ENCODE data around the gene CDK2. TPM values are rescaled to one million over a fixed set of nuclear protein-coding genes. Genes with fewer than 3 reads are reported as not detected.

CDK2 gene
- polyA plus RNA-seq, 1 donor (not counting 4 experiments of a cell fraction or from before 2014, with no cell fraction given), result 49.3 TPM

- no peak overlapping the region for H2AFZ ChIP-seq (ENCODE audit: control insufficient read depth, low read length)
These were observed 33.3 kb upstream of the CDK2 start for GRCh38 chr12:55933169-55933798.

DNA sequence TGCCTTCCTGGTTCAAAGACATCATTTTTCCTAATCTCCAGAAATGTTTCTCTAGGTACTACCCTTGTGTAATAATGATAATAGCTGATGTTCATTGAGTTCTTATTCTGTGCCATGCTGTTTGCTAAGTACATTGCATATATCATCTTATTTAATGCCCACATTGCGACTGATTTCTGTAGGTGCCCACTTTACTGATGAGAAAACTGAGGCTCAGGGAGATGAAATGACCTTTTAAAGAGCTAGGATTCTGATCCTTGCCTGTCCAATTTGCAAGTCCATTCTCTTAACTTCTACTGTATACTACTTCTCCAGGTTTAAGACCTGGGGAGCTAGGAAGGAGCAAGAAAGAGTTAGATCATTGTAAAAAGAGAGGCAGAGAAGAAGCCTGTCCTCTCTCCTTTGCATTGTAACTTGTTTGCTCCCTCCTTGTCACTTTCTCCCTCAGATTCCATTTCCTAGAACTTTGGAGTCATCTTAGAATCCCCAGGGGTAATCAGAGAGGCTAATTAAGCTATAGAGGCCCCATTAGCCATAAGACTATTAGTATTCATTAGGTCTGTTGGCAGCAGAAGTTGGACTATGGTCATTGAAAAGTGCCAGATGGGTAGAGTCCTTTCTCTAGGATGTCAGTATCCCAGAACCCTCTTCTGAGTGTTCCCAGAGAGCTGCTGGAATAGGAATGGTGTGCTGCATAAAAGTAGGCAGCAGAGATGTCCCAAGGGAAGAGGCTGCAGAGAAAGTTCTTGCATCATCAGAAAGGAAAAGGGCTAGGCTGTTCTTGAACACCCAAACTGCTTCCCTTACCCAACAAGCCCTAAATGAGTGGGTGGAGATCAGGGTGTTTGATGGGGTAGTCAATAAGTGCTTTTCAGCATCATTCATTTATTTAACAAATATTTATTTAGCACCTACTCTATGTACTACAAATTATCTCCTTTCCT is 32.6 kb upstream of the CDK2 start:
- no peak for FAIRE-seq
- dilution Hi-C loops (cut with MboI; ENCODE audit: extremely low pct_ligation_motif_present, low sequenced_read_pairs), result no loop called here
- H3K79me2 ChIP-seq (ENCODE audit: control insufficient read depth, insufficient read depth, low read length), result peaks cover 40% of the 10 kb centered on the region
- H3K4me3 ChIP-seq (ENCODE audit: control insufficient read depth in 2 of 3, extremely low read depth in 1 of 3, insufficient read depth in 2 of 3, low read depth in 1 of 3, low read length in 3 of 3), result peak overlapping the region; percentile 52 to 83 (median 72)
- H3K27ac ChIP-seq (ENCODE audit: control insufficient read depth, insufficient read depth, low read length), result peak overlapping the region; percentile 97
- H3K4me2 ChIP-seq (ENCODE audit: control insufficient read depth, extremely low read depth, insufficient read depth, low read depth, low read length), result peak overlapping the region; percentile 94
- no peak overlapping the region for H2AFZ ChIP-seq (ENCODE audit: control insufficient read depth, low read length)
- H3K4me1 ChIP-seq (ENCODE audit: control insufficient read depth, extremely low read depth, insufficient read depth, low read length), result peaks cover 72% of the 10 kb centered on the region
- peak overlapping the region; percentile 86 for H3K9ac ChIP-seq (ENCODE audit: control insufficient read depth, extremely low read depth, insufficient read depth, low read length)
- H4K20me1 ChIP-seq (ENCODE audit: control insufficient read depth, extremely low read depth, insufficient read depth, low read length), result no peaks in the 10 kb centered on the region
- peaks cover 10 to 38% of the 10 kb centered on the region in 2 experiments for H3K36me3 ChIP-seq (ENCODE audit: control insufficient read depth in 2 of 2, extremely low read depth in 1 of 2, insufficient read depth in 2 of 2, low read length in 2 of 2)
- no peaks in the 10 kb centered on the region for H3K27me3 ChIP-seq (ENCODE audit: control insufficient read depth, extremely low read depth, insufficient read depth, low read length)
- TF ChIP-seq EZH2 (IDR thresholded peaks at IDR 0.05; ENCODE audit: low read length) (no peak), CTCF (optimal IDR thresholded peaks at IDR 0.05 in 1 of 3, IDR thresholded peaks at IDR 0.05 in 1 of 3, conservative IDR thresholded peaks at IDR 0.05 in 1 of 3; ENCODE audit: extremely low read depth in 1 of 3, insufficient read depth in 2 of 3, low read length in 3 of 3) (no peak)
- no peaks in the 10 kb centered on the region for H3K9me3 ChIP-seq (ENCODE audit: control insufficient read depth, low read depth, low read length)
- H3K9me1 ChIP-seq (ENCODE audit: control insufficient read depth, extremely low read depth, insufficient read depth, low read length), result no peaks in the 10 kb centered on the region
- DNase-seq (ENCODE audit: low read depth, low spot score), result no peak

More at GRCh38 chr12:55933169-55933798, 33.3 kb upstream of the CDK2 start:
- peaks cover 70% of the 10 kb centered on the region for H3K4me1 ChIP-seq (ENCODE audit: control insufficient read depth, extremely low read depth, insufficient read depth, low read length)
- FAIRE-seq, result peak; percentile 51
- peaks cover 10 to 30% of the 10 kb centered on the region in 2 experiments for H3K36me3 ChIP-seq (ENCODE audit: control insufficient read depth in 2 of 2, extremely low read depth in 1 of 2, insufficient read depth in 2 of 2, low read length in 2 of 2)
- peak; percentile 97 for DNase-seq (ENCODE audit: low read depth, low spot score)
- H3K79me2 ChIP-seq (ENCODE audit: control insufficient read depth, insufficient read depth, low read length), result peaks cover 40% of the 10 kb centered on the region
- H3K9me1 ChIP-seq (ENCODE audit: control insufficient read depth, extremely low read depth, insufficient read depth, low read length), result no peaks in the 10 kb centered on the region
- peak overlapping the region; percentile 86 for H3K9ac ChIP-seq (ENCODE audit: control insufficient read depth, extremely low read depth, insufficient read depth, low read length)
- H4K20me1 ChIP-seq (ENCODE audit: control insufficient read depth, extremely low read depth, insufficient read depth, low read length), result no peaks in the 10 kb centered on the region
- peak overlapping the region; percentile 94 for H3K4me2 ChIP-seq (ENCODE audit: control insufficient read depth, extremely low read depth, insufficient read depth, low read depth, low read length)
- no peak for TF ChIP-seq EZH2 (IDR thresholded peaks at IDR 0.05; ENCODE audit: low read length)
- peak overlapping the region; percentile 52 to 92 (median 83) for H3K4me3 ChIP-seq (ENCODE audit: control insufficient read depth in 2 of 3, extremely low read depth in 1 of 3, insufficient read depth in 2 of 3, low read depth in 1 of 3, low read length in 3 of 3)
- H3K9me3 ChIP-seq (ENCODE audit: control insufficient read depth, low read depth, low read length), result no peaks in the 10 kb centered on the region
- dilution Hi-C loops (cut with MboI; ENCODE audit: extremely low pct_ligation_motif_present, low sequenced_read_pairs), result no loop called here
- no peaks in the 10 kb centered on the region for H3K27me3 ChIP-seq (ENCODE audit: control insufficient read depth, extremely low read depth, insufficient read depth, low read length)
- peak overlapping the region; percentile 97 for H3K27ac ChIP-seq (ENCODE audit: control insufficient read depth, insufficient read depth, low read length)

Measured in keratinocyte (primary cell).